Subcutaneous abdominal adipose tissue (tissue), 5 donors: Measurements from ENCODE around the gene OSTC.

Experiments used
- H3K27ac ChIP-seq: one replicate; pipeline ENCODE4 v1.7.0; 2013; ENCODE audit warnings: low read depth, mild to moderate bottlenecking, inconsistent platforms, low read length, moderate library complexity
- H3K27me3 ChIP-seq, 5 donors: one replicate each; pipeline ENCODE4 v1.7.0; 2013; ENCODE audit warnings: low read length in 5 of 5, inconsistent platforms in 1 of 5; ENCODE audit not compliant: control insufficient read depth in 5 of 5, insufficient read depth in 4 of 5
- H3K36me3 ChIP-seq, 5 donors: one replicate each; pipeline ENCODE4 v1.7.0; 2013; ENCODE audit warnings: low read length in 5 of 5; ENCODE audit not compliant: control insufficient read depth in 5 of 5, insufficient read depth in 5 of 5
- H3K4me1 ChIP-seq, 5 donors: one replicate each; pipeline ENCODE4 v1.7.0; 2013; ENCODE audit warnings: low read length in 5 of 5, mild to moderate bottlenecking in 3 of 5, moderate library complexity in 1 of 5; ENCODE audit not compliant: control insufficient read depth in 5 of 5, insufficient read depth in 5 of 5
- H3K4me3 ChIP-seq, 5 donors: one replicate each; pipeline ENCODE4 v1.7.0; 2013; ENCODE audit warnings: low read length in 5 of 5, low read depth in 1 of 5
- H3K9ac ChIP-seq, 5 donors: one replicate each; pipeline ENCODE4 v1.7.0; 2013; ENCODE audit warnings: low read length in 5 of 5, mild to moderate bottlenecking in 4 of 5, moderate library complexity in 3 of 5
- H3K9me3 ChIP-seq, 5 donors: one replicate each; pipeline ENCODE4 v1.7.0; 2013; ENCODE audit warnings: low read length in 5 of 5; ENCODE audit not compliant: control insufficient read depth in 5 of 5
- donor health status: healthy.
- donor health status: healthy.
- donor health status: healthy.
- donor health status: healthy.
- donor health status: healthy.

The OSTC gene

DNA sequence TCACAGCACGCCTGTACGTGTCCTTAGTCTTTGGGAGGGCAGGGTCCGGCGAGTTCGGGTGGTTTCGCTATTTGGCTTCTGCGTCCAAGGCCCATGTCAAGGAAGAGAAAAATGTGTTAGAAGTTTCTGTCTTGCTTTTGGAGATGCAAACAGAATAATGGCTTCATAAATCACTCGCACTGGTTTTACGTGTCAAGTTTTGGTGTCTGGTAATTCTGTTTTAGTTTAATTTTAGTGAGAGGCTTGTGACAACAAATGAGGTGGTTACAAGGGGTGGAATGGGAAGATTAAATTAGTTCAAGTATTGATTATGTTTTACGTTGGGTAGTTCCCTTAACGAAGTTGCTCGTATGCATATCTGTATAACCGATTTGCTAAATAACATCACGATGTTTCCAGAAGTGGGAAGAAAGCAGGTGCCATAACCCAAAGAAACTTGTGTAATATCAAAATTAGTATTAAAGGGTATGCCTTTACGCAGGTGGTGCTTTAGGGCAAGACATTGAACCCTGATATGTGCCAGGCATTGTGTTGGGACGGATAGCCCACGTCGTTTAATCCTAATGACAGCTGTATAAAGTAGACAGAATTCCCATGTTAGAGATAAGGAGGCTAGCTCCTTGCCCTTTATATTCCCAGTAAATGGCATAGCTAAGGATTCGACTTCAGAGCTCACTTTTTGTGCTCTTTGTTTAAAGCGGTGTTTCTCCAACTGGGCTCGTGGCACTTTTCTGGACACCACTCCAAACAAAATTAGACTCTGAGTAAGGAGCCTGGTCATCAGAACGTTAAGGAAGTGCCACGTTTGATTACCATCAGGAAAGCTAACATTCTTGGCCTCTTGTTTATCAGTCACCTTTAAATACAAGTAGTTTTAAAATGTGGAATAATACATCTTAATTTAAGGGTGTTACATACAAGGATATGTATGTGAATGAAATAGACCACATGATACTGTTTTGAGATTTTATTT is 29.2 kb upstream of the OSTC start:
- peak overlapping the region; percentile 76 to 100 (median 98) for H3K4me3 ChIP-seq
- peak overlapping the region; percentile 88 for H3K27ac ChIP-seq
- H3K36me3 ChIP-seq, result peaks cover 27 to 46% (median 43%) of the 10 kb centered on the region in 5 donors
- H3K9ac ChIP-seq, result peak overlapping the region; percentile 69 to 96 (median 89)
- H3K4me1 ChIP-seq, result peaks cover 2 to 30% (median 24%) of the 10 kb centered on the region in 5 donors
- H3K9me3 ChIP-seq, result no peaks in the 10 kb centered on the region
- H3K27me3 ChIP-seq, result no peaks in the 10 kb centered on the region

DNA sequence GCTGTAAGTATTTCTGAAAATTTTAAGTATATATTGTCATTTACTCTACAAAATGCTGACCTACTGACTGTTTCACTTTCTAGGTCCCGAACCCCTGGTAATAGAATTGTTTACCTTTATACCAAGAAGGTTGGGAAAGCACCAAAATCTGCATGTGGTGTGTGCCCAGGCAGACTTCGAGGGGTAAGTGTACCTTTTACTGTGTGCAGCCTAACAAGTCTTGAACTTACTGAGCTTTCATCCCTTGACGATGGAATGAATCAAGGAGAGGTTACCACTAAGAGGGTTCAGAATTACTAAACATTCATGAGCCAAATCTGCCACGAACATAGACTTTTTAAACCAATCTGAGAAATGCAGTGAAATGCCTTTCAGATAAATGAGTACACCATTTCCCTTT is 28.4 kb upstream of the OSTC start:
- Histone ChIP-seq H3K27me3 (no peaks in the 10 kb centered on the region), H3K9ac (peak overlapping the region in 3 of 5 donors; percentile 54 to 89 (median 69)), H3K4me1 (peaks cover 2 to 30% (median 24%) of the 10 kb centered on the region in 5 donors), H3K4me3 (no peak overlapping the region), H3K9me3 (no peaks in the 10 kb centered on the region), H3K36me3 (peaks cover 27 to 53% (median 51%) of the 10 kb centered on the region in 5 donors), H3K27ac (peak overlapping the region; percentile 88)

DNA sequence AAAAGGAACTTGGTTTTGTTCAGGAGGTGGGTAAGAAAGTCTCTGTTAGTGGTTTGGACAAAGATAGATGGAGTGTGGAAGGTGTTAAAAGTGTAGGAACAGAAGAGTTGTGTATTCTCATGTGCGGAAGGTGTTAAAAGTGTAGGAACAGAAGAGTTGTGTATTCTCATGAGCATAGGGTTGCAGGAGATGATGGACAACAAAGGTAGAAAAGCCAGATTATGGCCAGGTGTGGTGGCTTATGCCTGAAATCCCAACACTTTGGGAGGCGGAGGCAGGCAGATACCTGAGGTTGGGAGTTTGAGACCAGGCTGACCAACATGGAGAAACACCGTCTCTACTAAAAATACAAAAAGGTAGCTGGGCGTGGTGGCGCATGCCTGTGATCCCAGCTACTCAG is 27.6 kb upstream of the OSTC start:
- H3K4me1 ChIP-seq, result peaks cover 2 to 30% (median 24%) of the 10 kb centered on the region in 5 donors
- H3K4me3 ChIP-seq, result no peak overlapping the region
- H3K27me3 ChIP-seq, result no peaks in the 10 kb centered on the region
- peak overlapping the region in 1 of 5 donors; percentile 54 for H3K9ac ChIP-seq
- H3K36me3 ChIP-seq, result peaks cover 28 to 60% (median 54%) of the 10 kb centered on the region in 5 donors
- H3K9me3 ChIP-seq, result no peaks in the 10 kb centered on the region
- no peak overlapping the region for H3K27ac ChIP-seq

DNA sequence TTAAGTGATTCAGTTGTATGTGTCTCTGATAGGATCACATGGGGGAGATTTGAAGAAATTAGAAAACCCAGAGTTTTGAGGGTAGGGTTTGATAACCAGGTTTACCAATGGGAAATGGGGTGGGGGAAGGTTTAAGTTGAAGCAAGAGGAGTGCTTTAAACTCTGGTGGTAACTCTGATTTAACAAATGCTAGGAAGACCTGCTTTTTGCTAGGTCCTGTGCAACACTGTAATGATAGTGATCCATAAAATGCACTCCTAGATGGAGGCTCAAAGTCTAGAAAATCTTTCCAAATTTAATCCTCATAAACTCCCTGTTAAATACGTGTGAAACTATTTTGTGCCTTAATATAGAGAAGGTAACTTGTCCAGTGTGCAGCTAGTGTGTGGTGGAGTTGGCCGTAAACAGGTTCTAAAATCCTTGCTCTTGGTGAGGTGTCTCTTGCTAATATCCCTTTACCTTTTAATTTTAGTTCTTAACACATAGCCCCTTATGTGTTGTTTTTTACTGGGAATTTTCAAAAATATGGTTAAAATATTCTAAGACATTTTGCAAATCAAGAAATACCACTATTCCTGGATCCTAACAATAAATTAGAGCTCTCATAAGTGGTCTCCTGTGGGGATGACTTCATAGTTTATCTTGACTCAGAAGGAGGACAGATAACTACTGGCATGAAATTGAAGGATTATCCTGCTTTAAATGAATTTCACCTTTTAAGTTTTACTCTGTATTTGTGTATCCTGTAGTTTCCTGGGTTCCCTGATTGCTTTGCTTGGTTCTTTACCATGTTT is 25.9 kb upstream of the OSTC start:
- Histone ChIP-seq H3K9me3 (no peaks in the 10 kb centered on the region), H3K9ac (peak overlapping the region in 1 of 5 donors; percentile 25), H3K4me3 (no peak overlapping the region), H3K27ac (no peak overlapping the region), H3K36me3 (peaks cover 33 to 66% (median 60%) of the 10 kb centered on the region in 5 donors), H3K27me3 (no peaks in the 10 kb centered on the region), H3K4me1 (peaks cover 2 to 27% (median 24%) of the 10 kb centered on the region in 5 donors)

DNA sequence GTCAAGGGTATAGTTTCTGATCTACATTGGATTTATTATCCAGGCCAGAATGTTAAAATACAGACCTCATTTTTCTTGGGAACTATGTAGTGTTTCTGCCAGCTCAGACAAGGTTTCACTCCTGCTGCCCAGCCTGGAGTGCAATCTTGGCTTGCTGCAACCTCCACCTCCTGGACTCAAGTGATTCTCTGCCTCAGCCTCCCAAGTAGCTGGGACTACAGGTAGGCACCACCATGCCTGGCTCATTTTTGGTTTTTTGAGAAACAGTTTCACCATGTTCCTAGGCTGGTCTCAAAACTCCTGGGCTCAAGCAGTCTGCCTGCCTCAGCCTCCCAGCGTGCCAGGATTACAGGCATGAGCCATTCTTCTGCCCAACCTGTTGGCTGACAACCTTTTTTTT is 24.3 kb upstream of the OSTC start:
- Histone ChIP-seq H3K36me3 (peaks cover 41 to 82% (median 71%) of the 10 kb centered on the region in 5 donors), H3K4me3 (no peak overlapping the region)

DNA sequence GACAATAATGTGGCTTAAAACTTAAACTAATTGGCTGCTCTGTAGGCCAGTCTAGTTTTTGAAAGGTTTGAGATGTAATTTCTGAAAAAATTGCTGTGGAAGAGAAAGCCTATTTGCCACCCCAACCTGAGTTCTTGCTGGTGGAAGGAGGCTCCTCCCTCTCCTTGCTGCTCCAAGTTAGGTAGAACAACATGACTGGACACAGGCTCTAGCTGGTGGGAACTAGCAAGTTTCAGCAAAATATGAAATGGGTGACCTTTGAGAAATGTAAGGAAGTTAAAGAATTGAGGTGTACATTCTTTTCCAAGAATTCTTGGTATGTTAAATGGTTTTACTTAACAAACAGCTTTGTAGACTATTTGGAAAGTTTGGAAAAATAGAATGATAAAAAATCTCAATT is 22.0 kb upstream of the OSTC start:
- H3K27me3 ChIP-seq, result no peaks in the 10 kb centered on the region
- peaks cover 0 to 3% (median 0%) of the 10 kb centered on the region in 5 donors for H3K4me1 ChIP-seq
- H3K36me3 ChIP-seq, result peaks cover 45 to 87% (median 70%) of the 10 kb centered on the region in 5 donors
- no peaks in the 10 kb centered on the region for H3K9me3 ChIP-seq
- no peak overlapping the region for H3K27ac ChIP-seq
- H3K4me3 ChIP-seq, result no peak overlapping the region
- no peak overlapping the region for H3K9ac ChIP-seq

More for the DNA sequence above, 24.3 kb upstream of the OSTC start:
- no peaks in the 10 kb centered on the region for H3K9me3 ChIP-seq
- no peak overlapping the region for H3K27ac ChIP-seq
- H3K9ac ChIP-seq, result no peak overlapping the region
- peaks cover 2 to 16% (median 14%) of the 10 kb centered on the region in 5 donors for H3K4me1 ChIP-seq
- no peaks in the 10 kb centered on the region for H3K27me3 ChIP-seq

DNA sequence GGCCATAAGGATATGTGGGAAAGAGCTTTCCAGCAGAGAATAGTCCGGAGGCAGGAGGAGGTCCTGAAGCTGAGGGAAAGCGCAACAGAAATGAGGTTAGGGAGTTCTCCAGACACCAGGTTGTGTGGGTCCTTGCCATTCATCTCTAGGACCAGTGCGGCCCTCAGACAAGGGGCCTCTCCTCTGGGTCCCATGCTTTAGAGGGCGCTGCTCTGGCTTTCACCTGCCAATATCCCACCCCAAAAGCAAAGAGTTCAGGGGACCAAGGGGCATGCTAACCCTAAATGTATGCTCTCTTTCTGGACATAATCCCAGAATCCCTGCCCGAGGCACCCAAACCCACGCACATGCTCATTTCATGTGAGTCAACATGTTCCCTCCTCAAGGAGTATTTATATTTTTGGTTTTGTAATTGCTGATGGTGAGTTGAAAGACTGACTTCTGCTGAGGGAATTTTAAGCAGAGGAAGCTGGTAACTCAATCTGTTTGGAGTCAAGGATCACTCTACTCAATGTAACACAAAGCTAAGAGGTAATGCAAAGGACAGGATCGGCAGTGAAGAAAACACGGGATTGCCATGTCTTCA is 15.2 kb upstream of the OSTC start:
- Histone ChIP-seq H3K9me3 (no peaks in the 10 kb centered on the region), H3K4me1 (peaks cover 0 to 4% (median 0%) of the 10 kb centered on the region in 5 donors), H3K27me3 (no peaks in the 10 kb centered on the region), H3K9ac (no peak overlapping the region), H3K27ac (no peak overlapping the region), H3K4me3 (no peak overlapping the region), H3K36me3 (peaks cover 19 to 49% (median 31%) of the 10 kb centered on the region in 5 donors)

DNA sequence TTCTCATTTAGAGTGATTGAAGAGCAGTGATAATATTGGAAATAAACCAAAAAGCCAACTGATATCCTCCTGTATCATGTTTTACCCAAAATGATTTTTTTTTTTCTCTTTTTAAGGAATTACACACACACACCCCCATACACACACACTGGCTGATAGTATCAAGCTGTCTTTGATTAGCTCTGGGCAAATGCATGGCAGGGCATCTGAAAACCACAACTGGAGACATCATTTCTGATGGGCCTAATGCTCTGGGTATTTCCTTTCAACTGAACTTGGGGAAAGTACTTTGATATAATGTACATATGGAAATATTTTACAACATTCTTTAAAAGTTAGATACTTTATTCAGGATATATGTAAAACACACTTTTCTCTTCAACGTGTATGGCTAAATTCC is 14.2 kb upstream of the OSTC start:
- Histone ChIP-seq H3K9ac (no peak overlapping the region), H3K9me3 (no peaks in the 10 kb centered on the region), H3K4me3 (no peak overlapping the region), H3K27me3 (no peaks in the 10 kb centered on the region), H3K4me1 (peaks cover 0 to 4% (median 0%) of the 10 kb centered on the region in 5 donors), H3K36me3 (peaks cover 11 to 39% (median 24%) of the 10 kb centered on the region in 5 donors), H3K27ac (no peak overlapping the region)

DNA sequence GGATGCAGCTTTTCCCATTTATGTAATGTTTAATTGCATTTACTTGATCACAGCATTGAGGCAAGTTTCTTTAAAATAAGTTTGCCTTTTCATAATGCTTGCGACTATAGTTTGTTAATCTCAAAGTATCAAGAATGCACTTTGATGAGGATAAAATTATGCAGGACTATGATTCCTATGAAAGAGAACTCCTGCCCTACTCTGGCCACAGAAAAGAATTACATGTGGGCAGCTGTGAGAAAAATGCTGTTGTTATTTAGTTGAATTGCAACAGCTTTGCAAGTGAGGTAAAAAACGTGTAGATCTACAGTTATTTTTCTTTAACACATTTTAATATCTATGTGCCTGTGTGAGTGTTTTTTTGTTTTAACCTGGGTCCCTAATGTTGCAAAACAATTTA is 12.5 kb upstream of the OSTC start:
- Histone ChIP-seq H3K9ac (no peak overlapping the region), H3K27ac (no peak overlapping the region), H3K9me3 (no peaks in the 10 kb centered on the region), H3K36me3 (peaks cover 0 to 25% (median 20%) of the 10 kb centered on the region in 5 donors), H3K4me1 (peaks cover 0 to 4% (median 0%) of the 10 kb centered on the region in 5 donors), H3K4me3 (no peak overlapping the region), H3K27me3 (no peaks in the 10 kb centered on the region)
